Measurements from ENCODE around the gene FAM149A. TPM values are rescaled to one million over a fixed set of nuclear protein-coding genes. Genes with fewer than 3 reads are reported as not detected.

The FAM149A gene
- total and polyA plus RNA-seq, 4 donors = 12.0 to 27.1 (median 15.0) TPM

GRCh38 chr4:186132577-186133242 lies 28.2 kb downstream of the FAM149A start (continued):
- TF ChIP-seq CTCF (IDR thresholded peaks at IDR 0.05; ENCODE audit: low read depth, low read length, missing input control) (no peak), GABPA (IDR thresholded peaks at IDR 0.05 in 1 of 2, conservative IDR thresholded peaks at IDR 0.05 in 1 of 2) (no peak), HNF4G (IDR thresholded peaks at IDR 0.05) (no peak), ATF3 (IDR thresholded peaks at IDR 0.05) (no peak), HNF4A (conservative IDR thresholded peaks at IDR 0.05) (no peak), MAX (IDR thresholded peaks at IDR 0.05) (no peak)

- WGBS = 85% methylated on average over 3 of the region's 3 CpGs
- Histone ChIP-seq H3K9me3 (ENCODE audit: control insufficient read depth in 4 of 4, low read length in 3 of 4) (no peaks in the 10 kb centered on the region), H3K4me1 (ENCODE audit: control insufficient read depth in 4 of 4, insufficient read depth in 4 of 4, low read length in 3 of 4) (peaks cover 0 to 6% (median 3%) of the 10 kb centered on the region in 4 donors), H3K4me3 (ENCODE audit: low read depth in 1 of 3, low read length in 3 of 3) (no peak overlapping the region), H3K27ac (ENCODE audit: low read depth in 1 of 2, low read length in 2 of 2) (no peak overlapping the region), H3K9ac (ENCODE audit: low read depth in 1 of 2, low read length in 2 of 2) (no peak overlapping the region), H3K27me3 (ENCODE audit: control insufficient read depth in 4 of 4, insufficient read depth in 4 of 4, low read length in 3 of 4) (no peaks in the 10 kb centered on the region), H3K36me3 (ENCODE audit: control insufficient read depth in 4 of 4, insufficient read depth in 3 of 4, low read depth in 1 of 4, low read length in 3 of 4) (no peaks in the 10 kb centered on the region)
- no peak for DNase-seq (ENCODE audit: low spot score)
- TF ChIP-seq ATF3 (IDR thresholded peaks at IDR 0.05) (no peak), GABPA (IDR thresholded peaks at IDR 0.05 in 1 of 2, conservative IDR thresholded peaks at IDR 0.05 in 1 of 2) (no peak), NR2F2 (IDR thresholded peaks at IDR 0.05) (no peak)
Observed at GRCh38 chr4:186134257-186134656, 29.8 kb downstream of the FAM149A start.

GRCh38 chr4:186134861-186135260 lies 30.4 kb downstream of the FAM149A start:
- Histone ChIP-seq H3K4me3 (ENCODE audit: low read depth in 1 of 3, low read length in 3 of 3) (no peak overlapping the region), H3K27me3 (ENCODE audit: control insufficient read depth in 4 of 4, insufficient read depth in 4 of 4, low read length in 3 of 4) (no peaks in the 10 kb centered on the region), H3K36me3 (ENCODE audit: control insufficient read depth in 4 of 4, insufficient read depth in 3 of 4, low read depth in 1 of 4, low read length in 3 of 4) (no peaks in the 10 kb centered on the region), H3K9me3 (ENCODE audit: control insufficient read depth in 4 of 4, low read length in 3 of 4) (no peaks in the 10 kb centered on the region), H3K27ac (ENCODE audit: low read depth in 1 of 2, low read length in 2 of 2) (no peak overlapping the region), H3K4me1 (ENCODE audit: control insufficient read depth in 4 of 4, insufficient read depth in 4 of 4, low read length in 3 of 4) (peaks cover 0 to 6% (median 3%) of the 10 kb centered on the region in 4 donors), H3K9ac (ENCODE audit: low read depth in 1 of 2, low read length in 2 of 2) (no peak overlapping the region)
- DNase-seq (ENCODE audit: low spot score) = no peak
- 93% methylated on average over 11 of the region's 11 CpGs for WGBS
- TF ChIP-seq ATF3 (IDR thresholded peaks at IDR 0.05) = no peak
- TF ChIP-seq FOXA1 (IDR thresholded peaks at IDR 0.05) = no peak
- TF ChIP-seq FOXA2 (IDR thresholded peaks at IDR 0.05) = no peak
- TF ChIP-seq RXRA (IDR thresholded peaks at IDR 0.05) = no peak
- TF ChIP-seq MAX (IDR thresholded peaks at IDR 0.05) = no peak
- no peak for TF ChIP-seq CTCF (IDR thresholded peaks at IDR 0.05; ENCODE audit: low read depth, low read length, missing input control)
- TF ChIP-seq EGR1 (IDR thresholded peaks at IDR 0.05; ENCODE audit: low read depth in 2 of 2) = no peak
- no peak for TF ChIP-seq REST (IDR thresholded peaks at IDR 0.05)
- no peak for TF ChIP-seq YY1 (IDR thresholded peaks at IDR 0.05)
- TF ChIP-seq RAD21 (IDR thresholded peaks at IDR 0.05) = no peak
- no peak for TF ChIP-seq HNF4A (conservative IDR thresholded peaks at IDR 0.05)
- TF ChIP-seq NR2F2 (IDR thresholded peaks at IDR 0.05) = no peak
- no peak for TF ChIP-seq GABPA (IDR thresholded peaks at IDR 0.05 in 1 of 2, conservative IDR thresholded peaks at IDR 0.05 in 1 of 2)
- TF ChIP-seq SP1 (IDR thresholded peaks at IDR 0.05) = no peak

All from liver (tissue), 9 donors.